ENCODE results near the gene ZNF440. TPM values are rescaled to one million over a fixed set of nuclear protein-coding genes. Genes with fewer than 3 reads are reported as not detected.
A peak's percentile ranks its signal among the peaks of the same experiment; 100 is the strongest.
"Not testable (repeated sequence)": the region's sequence is repeated elsewhere in the genome, so short reads cannot be mapped to it uniquely, and the experiment has no call there.

ZNF440 gene
- total RNA-seq, 2 experiments from 2014 or later = 7.9 to 15.2 TPM

- POLR2A ChIA-PET = not testable (repeated sequence)
- DNase-seq (ENCODE audit: low spot score) = peak; percentile 23
Measured at GRCh38 chr19:11879687-11880266, 65.7 kb downstream of the ZNF440 start.

DNA sequence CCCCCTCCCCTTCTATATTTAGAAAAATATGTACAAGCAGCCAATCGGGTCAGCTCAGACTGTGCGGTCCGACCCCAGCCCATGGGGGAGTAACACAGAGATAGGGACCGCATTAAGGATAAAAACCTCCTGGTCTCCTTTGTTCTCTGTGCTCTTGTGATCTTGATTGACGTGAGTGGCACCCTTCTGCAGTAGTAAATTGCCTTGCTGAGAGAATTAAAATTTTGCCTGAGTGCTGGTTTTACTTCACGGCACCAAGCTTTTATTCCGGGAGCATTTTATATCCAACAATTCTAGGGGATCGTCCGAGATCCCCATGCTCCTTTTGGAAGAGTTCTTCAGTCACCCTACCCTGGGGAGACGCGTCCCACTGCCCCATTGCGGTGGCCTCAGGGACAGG lies 66.5 kb downstream of the ZNF440 start:
- no peak overlapping the region for H3K4me3 ChIP-seq (ENCODE audit: low read depth, low read length, poor library complexity, severe bottlenecking)
- no peaks in the 10 kb centered on the region for H3K79me2 ChIP-seq (ENCODE audit: insufficient read depth, low read depth, low read length)
- intact Hi-C loops (cut with micrococcal nuclease; ENCODE audit: unreplicated experiment) = loop anchor here (2.0 kb wide), 3 partner anchors 42 to 260 kb away; partner anchors contain the start of genes ZNF20 and ZNF878
- no peak for DNase-seq (ENCODE audit: low spot score)
- H3K9me2 ChIP-seq (ENCODE audit: insufficient read depth, low read length) = no peaks in the 10 kb centered on the region
- no peaks in the 10 kb centered on the region for H3K9me3 ChIP-seq (ENCODE audit: low read length)
- H3K4me2 ChIP-seq (ENCODE audit: low read length) = no peak overlapping the region
- H3K4me1 ChIP-seq (ENCODE audit: insufficient read depth, low read length, poor library complexity, severe bottlenecking) = no peaks in the 10 kb centered on the region
- H2AFZ ChIP-seq (ENCODE audit: low read length) = no peak overlapping the region
- no TSS peak for BruUV-seq (replicated peaks)
- H3K27ac ChIP-seq (ENCODE audit: low read depth, low read length, poor library complexity, severe bottlenecking) = no peak overlapping the region
- ChIA-PET POLR2A (interaction anchor here (1.0 kb wide), 1 partner anchor 83 kb away, joined by 3 read pairs; no protein-coding TSS in a partner anchor), CTCF (ENCODE audit: unreplicated experiment) (no interaction called here)
- no peaks in the 10 kb centered on the region for H4K20me1 ChIP-seq (ENCODE audit: insufficient read depth, low read length)
- no peak for TF ChIP-seq CTCF (conservative IDR thresholded peaks at IDR 0.05; ENCODE audit: low read length)
- no peak for TF ChIP-seq EZH2phosphoT487 (IDR thresholded peaks at IDR 0.05; ENCODE audit: borderline replicate concordance, low read depth, low read length)
- H3K36me3 ChIP-seq (ENCODE audit: insufficient read depth, low read length) = no peaks in the 10 kb centered on the region

More at GRCh38 chr19:11879687-11880266, 65.7 kb downstream of the ZNF440 start:
- BruUV-seq (replicated peaks); H3K4me1 ChIP-seq (ENCODE audit: insufficient read depth, low read length, poor library complexity, severe bottlenecking); CTCF ChIA-PET (ENCODE audit: unreplicated experiment); H4K20me1 ChIP-seq (ENCODE audit: insufficient read depth, low read length); H3K9me2 ChIP-seq (ENCODE audit: insufficient read depth, low read length); H3K36me3 ChIP-seq (ENCODE audit: insufficient read depth, low read length); H2AFZ ChIP-seq (ENCODE audit: low read length); H3K79me2 ChIP-seq (ENCODE audit: insufficient read depth, low read depth, low read length); H3K4me2 ChIP-seq (ENCODE audit: low read length); H3K9me3 ChIP-seq (ENCODE audit: low read length); H3K27ac ChIP-seq (ENCODE audit: low read depth, low read length, poor library complexity, severe bottlenecking); H3K4me3 ChIP-seq (ENCODE audit: low read depth, low read length, poor library complexity, severe bottlenecking): not testable (repeated sequence)
- peak; percentile 76 for TF ChIP-seq CTCF (conservative IDR thresholded peaks at IDR 0.05; ENCODE audit: low read length)
- intact Hi-C loops (cut with micrococcal nuclease; ENCODE audit: unreplicated experiment) = loop anchor here (2.0 to 5.0 kb wide), 4 partner anchors 43 to 793 kb away; partner anchors contain the start of genes ZNF20 and ZNF878

DNA sequence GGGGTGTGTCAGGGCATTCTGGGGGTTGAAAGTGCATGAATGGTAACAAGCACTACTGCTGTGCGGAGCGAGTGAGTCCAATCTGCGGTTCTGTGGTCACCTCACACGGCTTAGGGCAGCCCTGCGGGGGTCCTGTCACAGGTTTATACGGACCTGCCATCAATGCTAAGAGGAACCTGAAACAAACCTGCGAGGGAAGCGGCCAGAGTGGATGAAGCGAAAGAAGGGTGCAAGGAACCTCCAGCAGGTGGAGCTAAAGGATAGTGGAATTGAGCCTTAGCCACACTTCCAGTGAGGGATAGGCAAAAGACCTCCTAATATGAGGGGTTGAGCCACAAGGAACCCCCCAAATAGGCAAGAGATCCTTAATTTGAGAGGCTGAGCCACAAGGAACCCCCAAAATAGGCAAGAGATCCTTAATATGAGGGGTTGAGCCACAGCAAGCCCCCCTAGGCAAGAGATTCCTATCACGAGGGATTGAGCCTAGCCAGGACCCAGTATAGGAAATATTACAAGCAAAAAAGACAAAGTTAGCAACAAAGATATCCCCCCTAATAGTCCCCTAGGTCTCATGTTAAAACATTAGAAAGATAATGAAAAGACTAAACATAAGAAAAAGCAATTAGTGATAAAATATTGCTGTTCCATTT lies 67.2 kb downstream of the ZNF440 start:
- ChIA-PET POLR2A (interaction anchor here (1.0 kb wide), 1 partner anchor 84 kb away, joined by 3 read pairs; no protein-coding TSS in a partner anchor), CTCF (ENCODE audit: unreplicated experiment) (no interaction called here)
- Histone ChIP-seq H4K20me1 (ENCODE audit: insufficient read depth, low read length) (no peaks in the 10 kb centered on the region), H3K79me2 (ENCODE audit: insufficient read depth, low read depth, low read length) (no peaks in the 10 kb centered on the region), H3K9me2 (ENCODE audit: insufficient read depth, low read length) (no peaks in the 10 kb centered on the region), H3K9me3 (ENCODE audit: low read length) (no peaks in the 10 kb centered on the region), H2AFZ (ENCODE audit: low read length) (no peak overlapping the region), H3K36me3 (ENCODE audit: insufficient read depth, low read length) (no peaks in the 10 kb centered on the region), H3K4me1 (ENCODE audit: insufficient read depth, low read length, poor library complexity, severe bottlenecking) (no peaks in the 10 kb centered on the region), H3K27ac (ENCODE audit: low read depth, low read length, poor library complexity, severe bottlenecking) (no peak overlapping the region), H3K4me2 (ENCODE audit: low read length) (no peak overlapping the region), H3K4me3 (ENCODE audit: low read depth, low read length, poor library complexity, severe bottlenecking) (no peak overlapping the region)
- BruUV-seq (replicated peaks) = no TSS peak
- TF ChIP-seq EZH2phosphoT487 (IDR thresholded peaks at IDR 0.05; ENCODE audit: borderline replicate concordance, low read depth, low read length) (no peak), CTCF (conservative IDR thresholded peaks at IDR 0.05; ENCODE audit: low read length) (peak; percentile 83)
- DNase-seq (ENCODE audit: low spot score) = peak; percentile 72
- intact Hi-C loops (cut with micrococcal nuclease; ENCODE audit: unreplicated experiment) = loop anchor here (1.0 to 2.0 kb wide), 5 partner anchors 42 to 260 kb away; partner anchors contain the start of genes ZNF20 and ZNF878
